Neural cell (in vitro differentiated cells): Measurements from ENCODE around the gene PARVB. TPM values are rescaled to one million over a fixed set of nuclear protein-coding genes. Genes with fewer than 3 reads are reported as not detected.

ENCODE experiments used
- H2AFZ ChIP-seq: fragments of 200-600, 300-800 bp; sonication (generic), shearing (Covaris generic); 2 replicates; pipeline ENCODE4 v1.6.0; 2014; ENCODE audit warnings: low read depth, mild to moderate bottlenecking, antibody characterized with exemption, low read length, moderate library complexity
- H3F3A ChIP-seq: fragments of 200-600 bp; shearing (Covaris generic); 2 replicates; pipeline ENCODE4 v1.6.1; 2016; ENCODE audit warnings: mild to moderate bottlenecking, moderate library complexity, mixed read lengths, antibody characterized with exemption, low read length; ENCODE audit not compliant: insufficient read depth, poor library complexity, severe bottlenecking
- H3K27ac ChIP-seq: fragments of 200-600, 300-800 bp; sonication (generic), shearing (Covaris generic); 2 replicates; pipeline ENCODE4 v1.5.1; 2014; ENCODE audit warnings: mild to moderate bottlenecking, low read length, moderate library complexity
- H3K27me3 ChIP-seq: fragments of 300-800, 200-600 bp; sonication (generic), shearing (Covaris generic); 2 replicates; pipeline ENCODE4 v1.6.0; 2014; ENCODE audit warnings: mild to moderate bottlenecking, low read depth, low read length, moderate library complexity; ENCODE audit not compliant: insufficient read depth
- H3K36me3 ChIP-seq: fragments of 300-800, 200-600 bp; sonication (generic), shearing (Covaris generic); 2 replicates; pipeline ENCODE4 v1.5.1; 2014; ENCODE audit warnings: mild to moderate bottlenecking, antibody characterized with exemption, low read length, moderate library complexity; ENCODE audit not compliant: insufficient read depth
- H3K4me2 ChIP-seq: fragments of 300-800, 200-600 bp; sonication (generic), shearing (Covaris generic); 2 replicates; pipeline ENCODE4 v1.6.0; 2014; ENCODE audit warnings: mild to moderate bottlenecking, low read length
- H3K4me3 ChIP-seq: fragments of 300-800, 200-600 bp; sonication (generic), shearing (Covaris generic); 2 replicates; pipeline ENCODE4 v1.5.1; 2014; ENCODE audit warnings: mild to moderate bottlenecking, low read length, moderate library complexity
- H3K79me2 ChIP-seq: fragments of 200-600 bp; shearing (Covaris generic); replicated peaks from 2 replicates; pipeline ENCODE4 v1.6.0; 2014; ENCODE audit warnings: mild to moderate bottlenecking, low read length, moderate library complexity; ENCODE audit not compliant: insufficient read depth
- H3K9ac ChIP-seq: fragments of 300-800, 200-600 bp; sonication (generic), shearing (Covaris generic); 2 replicates; pipeline ENCODE4 v1.6.1; 2016; ENCODE audit warnings: mild to moderate bottlenecking, low read length, mixed read lengths
- H3K9me2 ChIP-seq: fragments of 200-600 bp; shearing (Covaris generic); 2 replicates; pipeline ENCODE4 v1.6.1; 2016; ENCODE audit warnings: mild to moderate bottlenecking, low read length, mixed read lengths; ENCODE audit not compliant: insufficient read depth
- H3K9me3 ChIP-seq: fragments of 200-600, 300-800 bp; sonication (generic), shearing (Covaris generic); 2 replicates; pipeline ENCODE4 v1.6.1; 2016; ENCODE audit warnings: mild to moderate bottlenecking, mixed run types, low read length, moderate library complexity, mixed read lengths
- H4K20me1 ChIP-seq: fragments of 200-600 bp; shearing (Covaris generic); 2 replicates; pipeline ENCODE4 v1.6.1; 2016; ENCODE audit warnings: mild to moderate bottlenecking, mixed run types; ENCODE audit not compliant: insufficient read depth
- EP300 ChIP-seq: fragments of 450-650 bp; conservative IDR thresholded peaks from 2 replicates; pipeline ENCODE4 v1.6.1; 2014; ENCODE audit warnings: antibody characterized with exemption, mild to moderate bottlenecking, moderate library complexity; ENCODE audit not compliant: poor library complexity, severe bottlenecking
- EZH2 ChIP-seq: fragments of 200-600, 300-800 bp; shearing (Covaris generic), sonication (generic); IDR thresholded peaks from 2 replicates; pipeline ENCODE4 v1.6.1; 2014; ENCODE audit warnings: antibody characterized with exemption, low read length, borderline replicate concordance, mild to moderate bottlenecking; ENCODE audit not compliant: insufficient read depth, poor library complexity, severe bottlenecking
- MXI1 ChIP-seq: fragments of 450-650 bp; conservative IDR thresholded peaks from 2 replicates; pipeline ENCODE4 v1.6.1; 2014; ENCODE audit warnings: antibody characterized with exemption, mild to moderate bottlenecking; ENCODE audit not compliant: poor library complexity, severe bottlenecking
- POLR2AphosphoS5 ChIP-seq: IDR thresholded peaks from 2 replicates; pipeline ENCODE4 v1.6.1; 2012
- RAD21 ChIP-seq: fragments of 450-650 bp; conservative IDR thresholded peaks from 2 replicates; pipeline ENCODE4 v1.6.1; 2014; ENCODE audit warnings: antibody characterized with exemption, mild to moderate bottlenecking, moderate library complexity
- SMC3 ChIP-seq: fragments of 450-650 bp; conservative IDR thresholded peaks from 2 replicates; pipeline ENCODE4 v1.6.1; 2014; ENCODE audit warnings: antibody characterized with exemption, mild to moderate bottlenecking, moderate library complexity; ENCODE audit not compliant: poor library complexity
- TAF1 ChIP-seq: IDR thresholded peaks from 2 replicates; pipeline ENCODE4 v1.6.1; 2012; ENCODE audit warnings: low read depth
- polyA plus RNA-seq: library from polyadenylated mRNA; depleted of rRNA; stranded (reverse); fragments of >200 nt; gene quantifications from 2 replicates; pipeline ENCODE4 v1.2.3, GENCODE V29; 2014
- TF ChIP-seq, protein P1 (sequence below): IDR thresholded peaks from 2 replicates; pipeline ENCODE4 v1.6.1; 2012; ENCODE audit warnings: borderline replicate concordance
- TF ChIP-seq, protein P2 (sequence below): fragments of 450-650 bp; IDR thresholded peaks from 2 replicates; pipeline ENCODE4 v1.5.1; 2014; ENCODE audit warnings: antibody characterized with exemption, mild to moderate bottlenecking, moderate library complexity; ENCODE audit not compliant: poor library complexity, severe bottlenecking

The PARVB gene
- polyA plus RNA-seq, 1 donor from 2014 or later, result 1.2 TPM

GRCh38 chr22:44153710-44154109 lies 129.6 kb downstream of the PARVB start:
- H2AFZ ChIP-seq, result no peak overlapping the region
- H3K27me3 ChIP-seq, result no peaks in the 10 kb centered on the region
- no peaks in the 10 kb centered on the region for H4K20me1 ChIP-seq
- no peaks in the 10 kb centered on the region for H3K36me3 ChIP-seq
- H3K4me2 ChIP-seq, result peak overlapping the region; percentile 5
- H3K9ac ChIP-seq, result peak overlapping the region; percentile 33
- no peaks in the 10 kb centered on the region for H3F3A ChIP-seq
- H3K9me3 ChIP-seq, result no peaks in the 10 kb centered on the region
- H3K9me2 ChIP-seq, result no peaks in the 10 kb centered on the region
- H3K4me3 ChIP-seq, result peak overlapping the region; percentile 15
- peak; percentile 39 for TF ChIP-seq SMC3
- TF ChIP-seq RAD21, result peak; percentile 17
- TF ChIP-seq POLR2AphosphoS5, result peak; percentile 67
- no peak for TF ChIP-seq MXI1
- no peak for TF ChIP-seq TAF1
- no peak for TF ChIP-seq EZH2
- TF ChIP-seq, protein P1, sequence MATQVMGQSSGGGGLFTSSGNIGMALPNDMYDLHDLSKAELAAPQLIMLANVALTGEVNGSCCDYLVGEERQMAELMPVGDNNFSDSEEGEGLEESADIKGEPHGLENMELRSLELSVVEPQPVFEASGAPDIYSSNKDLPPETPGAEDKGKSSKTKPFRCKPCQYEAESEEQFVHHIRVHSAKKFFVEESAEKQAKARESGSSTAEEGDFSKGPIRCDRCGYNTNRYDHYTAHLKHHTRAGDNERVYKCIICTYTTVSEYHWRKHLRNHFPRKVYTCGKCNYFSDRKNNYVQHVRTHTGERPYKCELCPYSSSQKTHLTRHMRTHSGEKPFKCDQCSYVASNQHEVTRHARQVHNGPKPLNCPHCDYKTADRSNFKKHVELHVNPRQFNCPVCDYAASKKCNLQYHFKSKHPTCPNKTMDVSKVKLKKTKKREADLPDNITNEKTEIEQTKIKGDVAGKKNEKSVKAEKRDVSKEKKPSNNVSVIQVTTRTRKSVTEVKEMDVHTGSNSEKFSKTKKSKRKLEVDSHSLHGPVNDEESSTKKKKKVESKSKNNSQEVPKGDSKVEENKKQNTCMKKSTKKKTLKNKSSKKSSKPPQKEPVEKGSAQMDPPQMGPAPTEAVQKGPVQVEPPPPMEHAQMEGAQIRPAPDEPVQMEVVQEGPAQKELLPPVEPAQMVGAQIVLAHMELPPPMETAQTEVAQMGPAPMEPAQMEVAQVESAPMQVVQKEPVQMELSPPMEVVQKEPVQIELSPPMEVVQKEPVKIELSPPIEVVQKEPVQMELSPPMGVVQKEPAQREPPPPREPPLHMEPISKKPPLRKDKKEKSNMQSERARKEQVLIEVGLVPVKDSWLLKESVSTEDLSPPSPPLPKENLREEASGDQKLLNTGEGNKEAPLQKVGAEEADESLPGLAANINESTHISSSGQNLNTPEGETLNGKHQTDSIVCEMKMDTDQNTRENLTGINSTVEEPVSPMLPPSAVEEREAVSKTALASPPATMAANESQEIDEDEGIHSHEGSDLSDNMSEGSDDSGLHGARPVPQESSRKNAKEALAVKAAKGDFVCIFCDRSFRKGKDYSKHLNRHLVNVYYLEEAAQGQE, result no peak
- TF ChIP-seq, protein P2, sequence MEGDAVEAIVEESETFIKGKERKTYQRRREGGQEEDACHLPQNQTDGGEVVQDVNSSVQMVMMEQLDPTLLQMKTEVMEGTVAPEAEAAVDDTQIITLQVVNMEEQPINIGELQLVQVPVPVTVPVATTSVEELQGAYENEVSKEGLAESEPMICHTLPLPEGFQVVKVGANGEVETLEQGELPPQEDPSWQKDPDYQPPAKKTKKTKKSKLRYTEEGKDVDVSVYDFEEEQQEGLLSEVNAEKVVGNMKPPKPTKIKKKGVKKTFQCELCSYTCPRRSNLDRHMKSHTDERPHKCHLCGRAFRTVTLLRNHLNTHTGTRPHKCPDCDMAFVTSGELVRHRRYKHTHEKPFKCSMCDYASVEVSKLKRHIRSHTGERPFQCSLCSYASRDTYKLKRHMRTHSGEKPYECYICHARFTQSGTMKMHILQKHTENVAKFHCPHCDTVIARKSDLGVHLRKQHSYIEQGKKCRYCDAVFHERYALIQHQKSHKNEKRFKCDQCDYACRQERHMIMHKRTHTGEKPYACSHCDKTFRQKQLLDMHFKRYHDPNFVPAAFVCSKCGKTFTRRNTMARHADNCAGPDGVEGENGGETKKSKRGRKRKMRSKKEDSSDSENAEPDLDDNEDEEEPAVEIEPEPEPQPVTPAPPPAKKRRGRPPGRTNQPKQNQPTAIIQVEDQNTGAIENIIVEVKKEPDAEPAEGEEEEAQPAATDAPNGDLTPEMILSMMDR, result no peak
- peak; percentile 22 for TF ChIP-seq EP300
- peak overlapping the region; percentile 58 for H3K27ac ChIP-seq
- H3K79me2 ChIP-seq, result no peaks in the 10 kb centered on the region

DNA sequence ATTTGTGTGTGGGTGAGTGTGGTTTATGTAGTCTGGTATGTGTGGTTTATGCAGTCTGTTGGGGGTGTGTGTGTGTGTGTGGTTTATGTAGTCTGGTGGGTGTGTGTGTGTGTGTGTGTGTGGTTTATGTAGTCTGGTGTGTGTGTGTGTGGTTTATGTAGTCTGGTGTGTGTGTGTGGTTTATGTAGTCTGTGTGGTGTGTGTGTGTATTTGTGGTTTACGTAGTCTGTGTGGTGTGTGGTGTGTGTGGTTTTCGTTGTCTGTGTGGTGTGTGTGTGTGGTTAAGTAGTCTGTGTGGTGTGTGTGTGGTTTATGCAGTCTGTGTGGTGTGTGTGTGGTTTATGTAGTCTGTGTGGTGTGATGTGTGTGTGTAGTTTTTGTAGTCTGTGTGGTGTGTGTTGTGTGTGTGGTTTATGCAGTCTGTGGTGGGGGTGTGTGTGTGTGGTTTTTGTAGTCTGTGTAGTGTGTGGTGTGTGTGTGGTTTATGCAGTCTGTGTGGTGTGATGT lies 130.4 kb downstream of the PARVB start:
- H3K9me3 ChIP-seq, result no peaks in the 10 kb centered on the region
- H3K4me2 ChIP-seq, result no peak overlapping the region
- peak overlapping the region; percentile 33 for H3K9ac ChIP-seq
- no peaks in the 10 kb centered on the region for H3K79me2 ChIP-seq
- H3F3A ChIP-seq, result no peaks in the 10 kb centered on the region
- H3K4me3 ChIP-seq, result no peak overlapping the region
- no peaks in the 10 kb centered on the region for H4K20me1 ChIP-seq
- H2AFZ ChIP-seq, result no peak overlapping the region
- no peaks in the 10 kb centered on the region for H3K9me2 ChIP-seq
- TF ChIP-seq TAF1 (no peak), EP300 (no peak), SMC3 (no peak), MXI1 (no peak)
- TF ChIP-seq, protein P1, result no peak
- TF ChIP-seq, protein P2, result no peak
- no peaks in the 10 kb centered on the region for H3K36me3 ChIP-seq
- H3K27ac ChIP-seq, result peak overlapping the region; percentile 58
- no peaks in the 10 kb centered on the region for H3K27me3 ChIP-seq
